GM12873 (cell line): Measurements from ENCODE around the gene MUSTN1.

Experiments
- CTCF ChIP-seq: IDR thresholded peaks from 2 replicates; pipeline ENCODE4 v1.5.1; 2012; ENCODE audit warnings: low read depth, mild to moderate bottlenecking, moderate library complexity, low read length, control low read depth; ENCODE audit not compliant: insufficient read depth; ENCODE audit errors: missing control alignments

The MUSTN1 gene

DNA sequence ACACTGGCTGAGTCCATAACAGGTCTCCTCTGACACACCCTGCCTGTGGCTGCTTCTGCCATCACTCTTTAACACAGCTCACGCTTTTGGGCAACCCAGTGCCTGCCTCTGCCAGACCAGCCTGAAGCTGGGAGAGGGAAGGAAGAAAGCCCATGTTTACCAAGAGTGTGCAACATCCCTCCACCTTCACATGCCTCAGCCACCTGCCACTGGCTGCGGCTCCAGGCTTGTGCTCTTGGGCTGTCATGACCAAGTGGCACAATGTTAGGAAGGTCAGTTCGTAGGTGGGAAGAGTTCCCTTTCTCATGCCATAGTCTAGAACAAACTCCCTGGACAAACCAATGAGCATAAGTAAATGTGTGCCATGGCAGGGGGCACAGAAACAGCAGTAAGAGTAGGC, 42.3 kb upstream of the MUSTN1 start:
- no peak for TF ChIP-seq CTCF

DNA sequence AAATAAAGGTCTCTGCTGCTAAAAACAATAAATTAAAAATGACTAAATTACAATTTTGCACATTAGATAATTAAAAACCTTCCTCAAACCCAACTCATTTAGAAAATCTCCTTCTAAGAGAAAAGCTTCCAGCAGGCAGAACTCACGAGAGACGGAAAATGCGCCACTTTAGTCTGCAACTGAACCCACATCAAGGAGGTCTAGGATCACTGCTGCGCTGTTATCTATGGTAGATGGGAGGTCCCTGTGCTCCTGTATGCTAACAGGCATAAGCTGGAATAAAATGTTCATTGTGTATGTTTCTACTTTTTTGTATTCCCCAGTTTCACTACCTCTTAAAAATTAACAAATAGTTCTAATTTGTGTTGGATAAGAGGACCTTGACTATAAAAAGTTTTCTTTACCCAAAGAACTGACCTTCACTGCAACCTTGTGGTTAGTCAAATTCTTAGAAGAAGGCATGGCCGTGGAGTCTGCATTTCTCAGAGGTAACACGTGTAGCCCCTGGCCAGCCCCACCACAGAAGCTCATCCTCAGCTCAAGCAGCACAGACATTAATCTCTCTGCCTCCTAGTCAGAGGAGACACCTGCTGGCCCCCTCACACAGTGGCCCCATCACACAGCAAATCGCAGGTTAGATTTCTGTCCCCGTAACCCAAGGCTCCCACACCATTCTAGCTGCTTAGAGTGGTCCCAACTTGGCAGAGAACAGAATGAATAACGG, 40.2 kb upstream of the MUSTN1 start:
- no peak for TF ChIP-seq CTCF

- no peak for TF ChIP-seq CTCF
Measured at GRCh38 chr3:52874160-52874701, 39.4 kb upstream of the MUSTN1 start.

DNA sequence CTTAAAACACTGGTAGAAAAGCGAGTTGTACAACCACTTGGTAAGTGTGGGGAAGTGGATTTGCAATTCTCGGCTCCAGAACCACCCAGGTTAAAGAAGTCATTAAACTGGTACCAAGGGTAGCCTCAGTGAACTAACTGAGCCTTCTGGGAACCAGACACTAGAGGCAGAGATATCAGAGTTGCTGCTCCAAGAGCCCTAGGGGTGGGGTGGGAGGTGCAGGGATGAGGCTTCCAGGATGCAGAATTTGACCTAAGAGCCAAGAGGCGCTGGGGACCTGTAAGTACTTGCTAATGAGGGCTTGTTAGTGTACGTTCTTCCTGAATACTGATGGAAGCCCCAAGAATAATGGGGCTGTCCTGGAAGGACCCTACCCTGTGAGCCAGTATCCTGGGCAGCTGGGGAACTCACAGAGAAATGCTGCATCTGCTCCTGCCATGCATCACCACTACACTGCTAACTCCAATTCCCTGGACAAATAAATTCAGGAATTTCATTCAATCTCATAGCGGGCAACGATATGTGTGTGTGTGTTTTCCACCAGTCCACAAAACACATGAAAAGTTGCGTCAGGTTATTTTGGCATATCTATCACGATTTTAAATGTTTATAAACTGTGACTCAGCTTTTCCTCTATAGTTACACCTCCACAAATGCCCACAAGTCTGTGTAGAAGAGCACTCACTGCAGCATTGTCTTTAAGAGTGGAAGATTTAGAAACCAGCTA, 38.8 kb upstream of the MUSTN1 start:
- TF ChIP-seq CTCF: no peak

- TF ChIP-seq CTCF: no peak
Measured at GRCh38 chr3:52872245-52872644, 37.4 kb upstream of the MUSTN1 start.

DNA sequence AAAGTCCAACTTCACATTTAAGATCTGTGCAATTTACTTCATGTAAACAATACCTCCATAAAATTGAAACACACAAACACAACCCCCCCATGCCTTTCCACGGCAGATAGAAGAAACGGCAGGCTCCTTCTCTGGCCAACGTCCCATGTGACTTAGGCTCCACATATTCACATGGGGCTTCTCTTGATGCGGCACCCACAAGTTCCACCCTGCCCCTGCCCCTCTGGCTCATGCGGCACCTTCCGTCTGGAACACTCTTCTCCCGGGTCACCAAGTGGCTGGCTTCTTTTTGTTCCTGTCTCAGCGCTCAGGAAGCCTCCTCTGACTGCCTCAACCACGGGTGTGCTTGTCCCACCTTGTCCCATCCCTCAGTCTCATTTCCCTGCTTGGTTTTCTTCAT, 36.9 kb upstream of the MUSTN1 start:
- no peak for TF ChIP-seq CTCF

DNA sequence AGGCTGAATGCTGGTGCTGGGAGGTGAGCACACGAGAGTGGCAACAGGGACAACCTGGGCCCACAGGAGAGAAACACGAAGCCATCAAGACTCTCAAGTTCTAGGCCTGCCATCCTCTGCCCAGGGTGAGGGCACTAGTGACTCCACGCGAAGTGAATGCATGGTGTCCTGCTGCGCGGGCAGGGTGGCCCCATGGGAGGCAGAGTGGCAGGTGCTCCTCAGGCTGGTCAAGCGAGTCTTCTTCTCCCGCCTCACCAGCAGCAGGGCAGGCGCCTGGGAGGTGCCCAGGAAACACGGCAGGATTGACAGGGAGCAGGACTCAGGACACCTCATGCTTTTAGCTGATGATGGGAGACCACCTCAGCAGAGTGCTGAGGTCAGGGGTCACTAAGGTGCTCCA, 35.7 kb upstream of the MUSTN1 start:
- TF ChIP-seq CTCF: no peak
